ENCODE results near the gene FIBP. TPM values are rescaled to one million over a fixed set of nuclear protein-coding genes. Genes with fewer than 3 reads are reported as not detected.

The FIBP gene
- total and polyA plus RNA-seq, 2 of the 8 experiments (the other 6 are each of a cell fraction or from before 2014, with no cell fraction given), result 74.3 to 173 TPM

DNA sequence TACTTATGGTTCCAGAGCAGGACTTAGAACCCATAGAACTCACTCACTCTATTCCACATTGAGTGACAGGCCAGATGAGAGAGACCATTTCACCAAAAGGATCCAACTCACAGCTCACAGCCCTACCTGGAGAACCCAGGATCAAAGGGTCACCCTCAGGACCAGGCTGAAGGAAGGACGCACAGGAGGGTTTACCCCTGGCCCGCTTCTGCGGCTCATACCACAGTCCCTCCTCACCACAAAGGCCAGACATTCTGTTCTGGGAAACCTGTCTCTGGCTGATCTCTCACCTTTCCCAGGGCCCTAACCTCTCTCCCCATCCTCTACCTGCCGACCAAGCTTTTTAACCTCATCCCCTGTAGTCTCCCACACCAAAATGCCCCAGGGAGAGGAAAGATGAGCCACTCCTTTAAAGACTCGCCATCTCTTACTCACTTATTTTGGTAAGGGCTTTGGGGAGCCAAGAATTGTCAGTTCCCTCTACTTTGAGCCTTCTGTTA is 7.3 kb upstream of the FIBP start:
- no peak overlapping the region for H3K4me2 ChIP-seq (ENCODE audit: insufficient read depth in 1 of 2, low read depth in 2 of 2, low read length in 2 of 2)
- no peak overlapping the region for H2BK5ac ChIP-seq (ENCODE audit: low read depth, low read length)
- ChIA-PET POLR2A (ENCODE audit: partially characterized antibody) (interaction anchor here (1.3 to 1.9 kb wide), 3 partner anchors 22 to 85 kb away, joined by 3 to 5 read pairs (median 4); no protein-coding TSS in a partner anchor), CTCF (ENCODE audit: partially characterized antibody) (interaction anchor here (0.9 to 15.0 kb wide), 5 partner anchors 8 to 89 kb away, joined by 3 to 281 read pairs (median 150); partner anchors contain the start of genes CCDC85B and FIBP)
- H3K18ac ChIP-seq (ENCODE audit: extremely low read depth, low read length), result no peak overlapping the region
- H2BK12ac ChIP-seq (ENCODE audit: low read depth, low read length), result no peak overlapping the region
- H3K36me3 ChIP-seq (ENCODE audit: control insufficient read depth in 2 of 4, insufficient read depth in 4 of 4, low read length in 3 of 4), result no peaks in the 10 kb centered on the region
- no peak overlapping the region for H4K8ac ChIP-seq (ENCODE audit: extremely low read depth, insufficient read depth, low read length)
- H4K20me1 ChIP-seq (replicated peaks in 1 of 2; ENCODE audit: control insufficient read depth in 1 of 2, insufficient read depth in 2 of 2, low read length in 2 of 2), result peaks cover 0 to 4% of the 10 kb centered on the region in 2 experiments
- 89% methylated on average over 5 of the region's 5 CpGs; no CpG with 5 or more reads in 1 of the 2 experiments for WGBS, 2 experiments (ENCODE audit: extremely low coverage in 1 of 2, insufficient coverage in 1 of 2, insufficient read length in 1 of 2, insufficient replicate concordance in 2 of 2, low coverage in 1 of 2, low lambda C conversion rate in 2 of 2, missing lambda C conversion rate in 1 of 2)
- no peak overlapping the region for H3K56ac ChIP-seq (replicated peaks; ENCODE audit: insufficient read length, low read depth, low read length)
- H4K5ac ChIP-seq (ENCODE audit: insufficient read length, low read depth, low read length), result no peak overlapping the region
- no peak overlapping the region for H3K4ac ChIP-seq (replicated peaks; ENCODE audit: insufficient read length, low read depth, low read length)
- H2AFZ ChIP-seq (ENCODE audit: low read length), result no peak overlapping the region
- H3K9ac ChIP-seq (replicated peaks in 1 of 4; ENCODE audit: extremely low read depth in 1 of 4, low read depth in 3 of 4, low read length in 3 of 4), result no peak overlapping the region
- H4K91ac ChIP-seq (replicated peaks; ENCODE audit: insufficient read length, low read length), result no peak overlapping the region
- H3K9me3 ChIP-seq (ENCODE audit: insufficient read depth in 2 of 2, low read depth in 1 of 2, low read length in 1 of 2), result no peaks in the 10 kb centered on the region
- no peaks in the 10 kb centered on the region; the same call in 1 of the 2 replicates for H3K79me1 ChIP-seq (ENCODE audit: low read depth, low read length)
- no peak for DNase-seq (ENCODE audit: low read depth in 1 of 2, low spot score in 2 of 2)
- no peak overlapping the region for H3K27ac ChIP-seq (ENCODE audit: low read depth, low read length)
- H3K14ac ChIP-seq (ENCODE audit: insufficient read length), result no peak overlapping the region
- no peak overlapping the region for H2BK20ac ChIP-seq (ENCODE audit: low read length)
- no peaks in the 10 kb centered on the region for H3K79me2 ChIP-seq (ENCODE audit: control insufficient read depth in 1 of 2, insufficient read depth in 2 of 2, low read length in 2 of 2)
- peaks cover 11 to 22% (median 18%) of the 10 kb centered on the region in 4 experiments for H3K27me3 ChIP-seq (replicated peaks in 1 of 4; ENCODE audit: control insufficient read depth in 3 of 4, extremely low read depth in 1 of 4, insufficient read depth in 3 of 4, low read length in 3 of 4)
- H2BK120ac ChIP-seq (replicated peaks; ENCODE audit: low read depth, low read length), result no peak overlapping the region
- peaks cover 18% of the 10 kb centered on the region; the same call in 1 of the 2 replicates for H3K23me2 ChIP-seq (ENCODE audit: low read depth, low read length)
- no peak for FAIRE-seq
- H3K4me1 ChIP-seq (replicated peaks in 1 of 4; ENCODE audit: control insufficient read depth in 3 of 4, insufficient read depth in 4 of 4, low read length in 3 of 4), result peaks cover 0 to 18% (median 6%) of the 10 kb centered on the region in 4 experiments; a peak in 6 of 7 replicates
- 0 out of 2 replicates have a peak overlapping the region, but pooled peaks have one; percentile 65 for H2AK5ac ChIP-seq (ENCODE audit: low read depth, low read length)
- no peak overlapping the region for H3K4me3 ChIP-seq (ENCODE audit: extremely low read depth in 1 of 4, insufficient read depth in 2 of 4, low read depth in 3 of 4, low read length in 4 of 4)
- H2BK15ac ChIP-seq (ENCODE audit: low read length), result no peak overlapping the region
- no peak overlapping the region for H3K23ac ChIP-seq (ENCODE audit: insufficient read length)
- TF ChIP-seq JUN (IDR thresholded peaks at IDR 0.05; ENCODE audit: low read depth, low read length) (no peak), SRF (IDR thresholded peaks at IDR 0.05; ENCODE audit: low read depth, low read length) (no peak), ASH2L (IDR thresholded peaks at IDR 0.05; ENCODE audit: low read length) (no peak), NRF1 (IDR thresholded peaks at IDR 0.05; ENCODE audit: low read depth, low read length) (no peak), ZNF274 (IDR thresholded peaks at IDR 0.05; ENCODE audit: borderline replicate concordance, extremely low read depth, low read length) (no peak)
